ENCODE results near the gene ZNF688.

GRCh38 chr16:30557707-30557956 is 13.9 kb downstream of the ZNF688 start:
- TF ChIP-seq, protein P1, sequence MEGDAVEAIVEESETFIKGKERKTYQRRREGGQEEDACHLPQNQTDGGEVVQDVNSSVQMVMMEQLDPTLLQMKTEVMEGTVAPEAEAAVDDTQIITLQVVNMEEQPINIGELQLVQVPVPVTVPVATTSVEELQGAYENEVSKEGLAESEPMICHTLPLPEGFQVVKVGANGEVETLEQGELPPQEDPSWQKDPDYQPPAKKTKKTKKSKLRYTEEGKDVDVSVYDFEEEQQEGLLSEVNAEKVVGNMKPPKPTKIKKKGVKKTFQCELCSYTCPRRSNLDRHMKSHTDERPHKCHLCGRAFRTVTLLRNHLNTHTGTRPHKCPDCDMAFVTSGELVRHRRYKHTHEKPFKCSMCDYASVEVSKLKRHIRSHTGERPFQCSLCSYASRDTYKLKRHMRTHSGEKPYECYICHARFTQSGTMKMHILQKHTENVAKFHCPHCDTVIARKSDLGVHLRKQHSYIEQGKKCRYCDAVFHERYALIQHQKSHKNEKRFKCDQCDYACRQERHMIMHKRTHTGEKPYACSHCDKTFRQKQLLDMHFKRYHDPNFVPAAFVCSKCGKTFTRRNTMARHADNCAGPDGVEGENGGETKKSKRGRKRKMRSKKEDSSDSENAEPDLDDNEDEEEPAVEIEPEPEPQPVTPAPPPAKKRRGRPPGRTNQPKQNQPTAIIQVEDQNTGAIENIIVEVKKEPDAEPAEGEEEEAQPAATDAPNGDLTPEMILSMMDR (IDR thresholded peaks at IDR 0.05), result no peak
- TF ChIP-seq POLR2A (IDR thresholded peaks at IDR 0.05) (no peak), POLR2AphosphoS5 (IDR thresholded peaks at IDR 0.05) (no peak)

Data from suprapubic skin (tissue), 4 donors.